GM19372 (cell line): Measurements from ENCODE around the gene RFTN1.

Experiments used
- ATAC-seq: cut with Tn5 transposase; IDR thresholded peaks from one replicate; pipeline ENCODE4 v1.9.1; 2021; ENCODE audit warnings: mild to moderate bottlenecking, low read depth, moderate library complexity; ENCODE audit not compliant: unreplicated experiment

Gene RFTN1

DNA sequence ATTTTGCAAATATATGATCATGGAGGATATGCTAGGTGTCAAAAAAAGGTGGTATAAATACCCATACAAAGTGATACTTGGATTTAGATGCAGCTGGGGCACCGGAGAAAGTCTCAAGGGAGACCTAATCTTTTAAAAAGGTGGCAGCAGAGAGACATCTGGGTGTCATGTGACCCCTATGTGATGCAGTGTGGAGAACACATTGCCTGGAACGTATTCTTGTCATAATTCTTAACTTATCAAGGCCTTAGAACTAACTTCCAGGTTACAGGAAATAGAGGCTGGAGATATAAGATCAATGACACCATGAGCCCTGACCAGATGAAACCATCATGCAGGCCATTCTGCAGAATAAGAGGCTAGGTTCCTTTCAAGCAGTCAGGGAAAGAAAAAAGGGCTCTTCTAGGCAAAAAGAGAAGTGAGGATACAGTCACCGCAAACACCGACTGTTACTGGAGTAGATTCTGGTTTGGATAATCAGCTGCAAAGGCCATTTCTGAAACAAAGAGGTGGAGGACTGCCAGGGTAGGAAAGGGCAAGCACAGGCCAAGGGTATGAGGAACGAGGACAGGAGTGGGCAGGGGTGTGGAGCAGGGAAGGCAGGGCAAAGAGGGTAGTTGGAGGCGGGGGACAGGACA, 147.9 kb downstream of the RFTN1 start:
- ATAC-seq: no peak

DNA sequence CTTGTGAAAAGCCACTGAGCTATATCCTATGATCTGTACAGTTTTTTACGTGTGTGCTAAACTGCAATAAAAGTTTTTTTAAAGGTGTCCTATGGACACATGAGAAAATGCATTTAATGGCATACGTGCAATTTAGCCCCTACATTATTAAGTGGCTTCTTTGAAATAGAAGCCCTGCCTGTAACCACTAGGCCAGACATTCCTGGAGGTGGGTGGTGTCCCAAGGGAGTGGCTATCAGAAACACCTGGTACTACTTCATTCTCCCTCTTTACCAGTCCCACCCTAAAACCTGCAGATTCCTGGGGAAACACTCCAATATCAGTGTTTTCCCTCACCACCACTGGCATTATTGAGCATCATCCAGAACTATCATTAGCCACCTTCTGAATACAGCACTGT, 148.5 kb downstream of the RFTN1 start:
- no peak for ATAC-seq

DNA sequence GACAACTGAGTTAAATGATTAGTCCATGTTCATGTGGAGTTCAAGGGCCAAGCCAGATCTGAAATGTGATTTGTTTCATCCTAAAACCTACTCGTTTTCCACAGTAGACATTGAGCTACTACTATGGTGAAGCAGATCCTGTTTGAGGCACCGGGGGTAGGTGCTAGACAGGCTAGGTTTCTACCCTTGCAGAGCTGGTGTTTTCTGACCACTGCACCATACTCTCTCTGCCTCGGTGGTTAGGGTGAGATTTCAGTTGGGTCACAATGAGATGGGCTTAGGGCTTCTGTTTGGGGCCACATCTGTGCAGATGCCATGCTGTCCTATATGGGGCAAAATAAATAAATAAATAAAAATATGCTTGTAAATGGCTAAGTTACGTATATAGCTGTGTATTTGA, 149.2 kb downstream of the RFTN1 start:
- ATAC-seq: no peak

DNA sequence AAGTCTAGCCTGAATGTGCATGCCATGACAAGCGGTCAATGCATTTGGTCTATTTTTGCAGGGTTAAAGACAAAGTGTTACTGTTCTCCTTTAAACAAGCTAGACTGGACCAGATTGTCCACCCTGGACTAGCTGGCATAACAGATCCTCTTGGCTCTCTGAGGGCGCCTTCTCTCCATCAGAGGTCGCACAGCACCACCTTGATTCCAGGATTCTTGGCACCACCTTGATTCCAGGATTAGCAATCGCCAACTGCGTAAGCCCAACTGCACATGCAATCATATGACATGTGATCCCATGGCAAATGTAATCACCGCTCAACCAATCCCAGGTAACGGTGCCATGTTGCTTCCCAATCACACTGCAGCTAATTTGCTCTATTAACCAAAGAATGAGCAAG, 149.9 kb downstream of the RFTN1 start:
- ATAC-seq: no peak

DNA sequence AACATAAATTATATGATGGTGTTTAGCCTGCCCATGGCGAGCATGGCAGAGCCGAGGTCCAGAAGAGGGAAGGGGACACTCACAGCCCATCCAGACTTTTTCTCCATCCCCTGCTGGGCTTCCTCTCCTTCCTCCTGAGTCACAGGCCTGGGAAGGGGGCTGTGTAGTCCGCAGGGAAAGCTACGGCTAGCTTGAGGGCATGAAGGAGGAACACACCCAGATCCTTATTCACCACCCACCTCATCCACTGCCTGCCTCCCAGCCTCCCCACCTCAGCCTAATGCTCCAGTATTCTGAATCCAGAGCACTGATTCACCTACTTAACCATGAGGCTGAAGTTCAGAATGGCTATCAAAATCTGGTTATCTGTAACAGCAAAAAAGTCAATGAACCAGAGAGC, 150.7 kb downstream of the RFTN1 start:
- no peak for ATAC-seq

DNA sequence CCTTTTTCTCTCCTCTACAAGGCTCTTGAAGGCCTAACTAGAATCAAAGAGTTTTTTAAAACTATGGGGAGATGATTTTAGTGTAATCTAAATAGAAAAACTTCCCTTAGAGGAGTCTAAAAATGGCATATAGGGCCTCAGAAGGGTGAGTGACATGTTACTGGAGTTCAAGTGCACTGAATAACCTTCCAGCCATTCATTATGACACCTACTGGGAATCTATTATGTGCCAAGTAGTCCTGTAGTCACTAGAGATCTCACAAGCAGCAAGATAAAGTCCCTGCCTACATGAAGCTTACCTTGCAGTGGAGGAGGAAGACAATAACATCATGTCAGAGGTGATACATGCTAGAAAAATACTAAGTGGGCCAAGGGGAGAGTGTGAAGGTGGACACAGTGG, 152.4 kb downstream of the RFTN1 start:
- no peak for ATAC-seq

DNA sequence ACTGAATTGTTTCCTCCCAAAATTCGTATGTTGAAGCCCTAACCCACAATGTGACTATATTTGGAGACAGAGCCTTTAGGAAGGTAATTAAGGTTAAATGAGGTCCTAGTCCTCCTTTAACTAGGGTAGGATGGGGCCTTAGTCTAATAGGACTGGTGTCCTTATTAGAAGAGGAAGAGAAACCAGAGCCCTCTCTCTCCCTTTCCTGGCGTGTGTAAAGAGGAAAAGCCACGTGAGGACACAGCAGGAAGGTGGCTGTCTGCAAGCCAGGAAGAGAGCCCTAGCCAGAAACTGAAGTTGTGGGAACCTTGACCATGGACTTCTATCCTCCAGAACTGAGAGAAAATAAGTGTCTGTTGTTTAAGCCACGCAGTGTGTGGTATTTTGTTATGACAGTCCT, 154.2 kb downstream of the RFTN1 start:
- ATAC-seq: no peak

DNA sequence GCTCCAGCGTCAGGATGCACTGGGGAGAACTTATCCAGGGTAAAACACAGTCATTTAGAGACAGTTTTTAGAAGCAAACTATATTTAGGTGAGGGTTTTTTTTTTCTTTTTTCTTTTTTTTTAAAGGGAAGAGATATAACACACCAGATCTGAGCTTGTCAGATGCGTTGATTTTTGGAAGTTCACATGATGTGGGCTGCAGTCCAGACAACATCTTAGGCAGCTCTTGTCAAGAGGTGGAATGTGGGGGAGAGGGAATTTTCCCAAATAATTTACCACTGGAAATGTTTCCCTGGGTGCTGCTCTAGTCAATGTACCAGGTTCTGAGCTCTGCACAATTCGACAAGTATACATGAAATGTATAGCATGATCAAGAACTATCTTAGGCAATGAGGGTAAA, 155.2 kb downstream of the RFTN1 start:
- no peak for ATAC-seq

DNA sequence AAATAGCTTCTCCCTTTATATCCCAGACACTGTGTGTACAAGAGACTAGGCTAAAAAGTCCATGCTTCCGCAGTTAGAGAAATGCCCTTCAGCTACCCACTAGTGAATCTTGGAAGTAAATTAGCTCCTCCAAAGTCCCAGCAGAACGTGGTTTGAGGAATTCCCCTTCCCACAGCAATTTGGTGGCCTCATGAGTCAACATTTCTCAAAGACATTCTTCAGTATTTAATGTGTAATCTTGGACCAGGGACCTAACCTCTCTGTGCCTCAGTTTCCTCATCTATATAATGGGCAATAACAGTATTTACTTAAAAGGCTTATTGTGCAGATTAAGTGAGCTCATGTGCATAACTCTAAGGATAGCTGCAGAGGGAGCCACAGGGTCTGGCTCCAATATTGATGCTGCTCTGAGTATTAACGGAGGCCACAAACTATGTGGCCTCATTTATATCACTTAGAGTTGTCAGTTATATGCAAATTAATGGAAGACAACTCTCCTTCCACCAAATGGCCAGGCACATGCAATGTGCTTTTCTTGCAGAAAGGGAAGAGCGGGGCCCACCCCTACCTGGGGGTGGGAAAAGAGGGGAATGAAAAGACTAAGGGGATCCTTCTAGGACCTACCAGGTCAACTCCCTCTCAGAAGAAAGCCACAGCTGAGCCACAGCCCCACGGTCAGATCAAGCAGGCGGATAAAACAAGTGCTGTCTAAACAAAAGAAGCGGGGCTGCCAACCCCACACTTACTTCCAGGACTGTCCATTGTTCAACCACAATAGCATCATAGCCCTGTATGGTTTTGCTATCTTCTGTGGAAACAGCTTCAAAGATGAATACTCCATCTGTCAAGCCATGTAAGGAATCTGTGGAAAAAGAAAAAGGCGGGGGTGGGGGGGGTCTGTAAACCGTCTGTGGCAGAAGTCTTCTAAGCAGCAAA, 156.0 kb downstream of the RFTN1 start:
- no peak for ATAC-seq

DNA sequence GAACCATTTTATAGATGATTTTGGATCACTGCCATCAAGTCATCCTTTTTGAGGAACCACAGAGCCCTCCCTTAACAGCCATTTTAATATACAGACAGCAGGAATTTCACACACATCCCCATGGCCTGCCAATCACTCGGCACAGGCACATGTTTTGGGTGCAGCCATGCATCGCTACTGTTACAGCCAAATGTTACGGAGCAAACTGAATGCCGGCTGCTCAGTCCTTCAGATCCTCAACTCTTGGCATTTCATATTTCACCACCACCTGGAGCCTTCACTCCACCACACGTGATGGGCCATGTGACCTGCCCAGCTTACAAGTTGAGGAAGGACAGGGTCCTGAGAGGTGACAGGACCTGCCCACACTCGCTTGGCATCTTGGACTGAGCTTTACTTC, 157.7 kb downstream of the RFTN1 start:
- no peak for ATAC-seq

DNA sequence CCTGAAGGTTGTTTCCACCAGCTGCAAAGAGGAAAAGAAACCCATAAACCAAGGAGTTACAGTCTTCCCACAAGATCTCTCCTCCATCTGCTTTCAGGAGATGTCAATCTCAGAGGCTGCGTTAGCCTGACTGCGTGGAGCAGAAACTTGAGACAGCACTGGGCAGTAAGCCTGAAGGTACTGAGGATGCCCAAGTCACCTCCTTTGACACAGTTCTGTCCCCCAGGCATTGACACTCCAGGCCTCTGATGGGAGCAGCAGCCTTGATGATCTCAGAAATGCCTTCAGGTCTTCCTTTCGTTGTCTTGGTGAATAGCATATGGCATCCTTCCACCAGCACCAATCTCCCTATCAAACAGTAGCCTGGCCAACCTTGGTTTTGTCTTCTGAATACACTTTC, 159.2 kb downstream of the RFTN1 start:
- ATAC-seq: no peak

DNA sequence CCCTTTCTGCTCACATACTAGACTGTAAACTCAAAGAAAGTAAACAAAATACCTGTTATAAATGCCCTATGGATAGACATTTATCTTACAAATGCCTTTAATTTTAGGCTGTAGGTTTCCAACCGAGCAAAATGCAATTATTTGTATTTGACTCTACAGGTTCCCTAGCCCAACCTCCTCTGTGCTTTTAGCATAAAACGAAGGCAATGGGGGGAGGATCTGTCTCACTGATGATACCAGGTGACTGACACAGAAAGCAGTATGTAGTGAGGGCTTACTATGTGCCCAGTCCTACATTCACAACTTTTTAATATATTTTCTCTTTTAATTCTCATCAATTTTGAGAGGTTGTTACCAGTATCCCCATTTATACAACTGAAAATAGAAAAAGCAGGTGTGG, 161.1 kb downstream of the RFTN1 start:
- ATAC-seq: no peak

DNA sequence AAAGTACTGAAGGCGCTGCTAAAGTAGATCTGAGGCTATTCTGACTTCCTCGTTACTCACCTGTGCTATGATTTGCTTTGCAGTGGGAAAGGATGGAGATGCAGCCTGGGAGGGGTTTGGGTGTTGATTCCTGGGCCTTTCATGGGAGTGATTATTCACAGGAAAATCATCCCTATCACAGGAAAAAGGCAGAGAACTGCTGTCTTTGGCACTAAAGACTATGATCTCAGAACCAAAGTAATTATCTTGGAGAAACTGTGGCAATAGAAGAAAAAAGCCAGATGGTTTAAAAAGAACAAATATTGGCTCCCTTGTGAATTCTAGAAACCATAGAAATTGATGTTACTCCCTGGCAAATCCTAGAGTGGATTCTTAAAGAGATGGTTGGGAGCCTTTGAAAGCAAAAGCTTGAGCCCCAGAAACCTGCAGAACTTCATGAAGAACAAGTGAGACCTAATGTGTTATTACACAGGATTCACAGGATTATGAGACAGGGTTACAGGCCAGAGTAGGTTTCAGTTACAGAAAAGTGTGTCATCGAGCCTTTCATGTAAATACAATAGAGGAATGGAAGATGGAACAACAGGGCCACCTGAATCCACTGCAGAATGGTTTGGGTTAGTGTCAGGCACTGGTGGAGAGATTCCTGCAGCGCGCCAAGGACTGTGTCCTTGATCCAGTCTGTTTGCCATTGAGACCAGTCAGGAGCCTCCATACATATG, 162.7 kb downstream of the RFTN1 start:
- no peak for ATAC-seq

DNA sequence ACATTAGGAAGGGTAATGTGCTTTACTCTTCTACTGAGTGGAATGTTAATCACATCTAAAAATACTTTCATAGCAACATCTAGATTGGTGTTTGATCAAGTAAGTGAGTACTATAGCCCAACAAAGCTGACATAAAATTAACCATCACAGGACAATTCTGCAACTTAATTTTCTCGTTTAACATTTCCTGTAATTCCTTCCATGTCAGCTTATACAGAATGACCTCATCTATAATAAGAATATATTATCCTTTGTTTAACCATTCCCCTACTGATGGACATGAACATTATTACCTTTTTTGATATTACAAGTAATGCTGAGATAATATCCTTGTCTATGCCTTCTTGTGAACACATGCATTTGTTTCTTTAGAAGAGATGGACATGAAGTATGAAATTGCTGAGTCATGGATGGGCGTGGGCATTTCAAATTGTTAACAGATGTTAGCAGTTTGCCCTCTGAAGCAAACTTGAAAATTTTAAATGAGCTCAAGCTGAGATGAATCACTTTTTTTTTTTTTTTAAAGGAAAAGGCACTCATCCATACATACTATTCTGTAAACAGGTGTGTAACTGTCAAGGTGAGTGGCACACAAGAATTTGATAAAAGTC, 163.4 kb downstream of the RFTN1 start:
- ATAC-seq: no peak

DNA sequence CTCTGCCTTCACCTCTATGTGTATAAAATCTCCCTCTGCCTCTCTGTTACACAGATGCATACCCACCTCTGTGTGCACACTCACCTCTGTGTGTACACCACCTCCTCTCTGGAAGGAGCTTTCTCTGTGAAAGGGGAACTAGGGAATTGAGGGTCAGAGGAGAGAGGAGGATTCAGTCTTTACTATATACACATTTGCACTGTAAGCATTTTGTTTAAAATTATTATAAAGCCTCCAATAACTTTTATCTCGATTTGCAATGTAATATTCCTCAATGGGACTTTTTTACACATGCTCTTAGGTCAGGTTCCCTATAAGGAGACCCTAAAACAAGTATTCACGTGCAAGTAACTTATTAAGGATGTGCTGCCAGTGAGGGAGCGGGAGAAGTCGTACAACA, 166.0 kb downstream of the RFTN1 start:
- no peak for ATAC-seq

DNA sequence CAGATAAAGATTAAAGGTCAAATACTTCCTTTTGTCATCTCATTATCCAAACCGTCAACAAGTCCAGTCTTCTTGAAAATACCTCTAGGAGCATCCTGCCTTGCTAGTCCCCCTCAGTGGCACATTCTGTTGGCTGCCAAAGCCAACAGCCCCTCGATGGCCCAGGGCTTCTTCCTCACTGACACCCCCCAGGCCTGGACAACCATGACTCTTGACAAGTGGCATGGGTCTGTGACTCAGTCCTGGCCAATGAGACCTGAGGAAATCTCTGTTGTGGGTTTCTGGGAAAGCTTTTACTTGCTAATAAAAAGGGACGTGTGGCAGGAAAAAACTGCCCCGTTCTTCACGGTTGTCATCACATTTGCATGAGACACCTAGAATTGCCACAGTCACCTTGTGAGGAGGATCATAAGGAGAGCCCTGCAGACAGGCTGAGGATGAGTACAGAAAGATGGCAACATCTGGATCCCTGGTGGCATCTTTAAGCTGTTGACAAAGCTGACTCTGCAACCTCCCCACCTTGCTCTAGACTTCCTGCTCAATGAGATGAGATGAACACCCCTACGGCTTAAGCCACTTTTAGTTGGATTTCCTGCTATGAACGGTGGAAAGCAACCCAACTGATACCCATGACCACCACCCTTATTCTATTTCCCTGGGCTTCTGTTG, 167.0 kb downstream of the RFTN1 start:
- ATAC-seq: no peak

DNA sequence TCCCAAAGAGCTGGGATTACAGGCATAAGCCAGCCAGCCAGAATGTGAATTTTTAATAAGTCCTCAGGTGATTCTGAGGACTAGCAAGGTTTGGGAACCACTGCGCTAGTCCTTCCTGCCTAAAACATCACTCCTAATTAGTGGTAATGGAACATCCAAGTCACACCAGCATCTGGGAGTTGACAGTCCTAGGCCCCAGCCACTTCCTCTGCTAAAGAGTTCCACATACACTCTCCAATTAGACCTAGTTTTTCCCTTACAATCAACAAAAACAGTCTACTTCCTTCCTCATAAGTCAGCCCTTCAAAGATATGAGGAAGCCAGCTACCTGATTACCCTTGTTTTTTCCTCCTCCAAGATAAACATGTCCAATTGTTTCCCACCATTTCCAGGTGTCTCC, 170.4 kb downstream of the RFTN1 start:
- no peak for ATAC-seq

DNA sequence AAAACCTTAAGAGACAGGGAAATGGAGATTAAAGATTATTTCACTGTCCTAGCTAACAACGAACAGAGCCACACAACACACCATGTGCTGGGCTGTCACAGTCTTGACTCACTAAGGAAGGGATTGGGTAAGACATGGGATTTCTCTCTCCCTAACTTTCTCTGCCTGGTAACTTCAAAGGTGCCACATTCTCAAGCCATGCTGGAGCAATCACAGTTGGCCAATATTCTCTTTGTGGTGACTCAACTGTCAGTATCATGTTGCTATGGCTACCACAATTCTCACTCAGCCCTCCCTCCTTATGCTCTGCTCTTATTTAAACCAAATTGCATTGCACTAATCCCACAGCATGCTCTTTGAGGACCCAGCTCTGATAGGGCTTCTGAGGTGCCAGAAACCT, 174.5 kb downstream of the RFTN1 start:
- no peak for ATAC-seq

DNA sequence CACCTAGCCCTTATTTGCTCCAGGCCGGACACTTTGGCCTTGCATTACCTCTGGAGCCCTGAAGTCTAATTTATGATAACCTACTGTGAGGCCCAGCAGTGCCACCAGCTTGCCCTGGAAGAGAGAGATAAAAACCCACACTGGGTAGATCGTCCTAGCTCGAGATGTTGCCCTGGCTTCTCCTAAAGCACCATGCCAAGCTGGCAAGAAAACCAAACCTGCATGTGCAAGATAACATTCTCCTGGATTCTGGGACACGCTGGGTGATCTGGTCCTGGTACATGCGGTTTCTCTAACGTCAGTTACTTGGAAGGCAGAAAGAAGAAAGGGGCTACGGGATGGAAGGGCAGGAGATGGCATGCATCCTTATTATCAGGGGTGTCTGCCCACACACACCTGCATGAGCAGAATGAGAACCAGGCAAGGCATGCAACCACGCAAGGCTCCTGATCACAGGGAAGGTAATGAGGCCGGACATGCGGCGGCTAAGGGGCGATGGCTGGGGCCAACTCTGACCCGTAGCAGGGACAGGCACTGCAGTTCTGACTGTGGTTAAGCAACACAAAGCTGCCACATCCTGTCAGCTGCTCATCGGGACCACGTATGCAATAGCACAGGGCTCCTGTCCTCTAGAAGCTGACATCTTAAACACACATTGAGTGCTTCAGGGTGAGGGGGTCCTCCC, 175.5 kb downstream of the RFTN1 start:
- ATAC-seq: no peak

DNA sequence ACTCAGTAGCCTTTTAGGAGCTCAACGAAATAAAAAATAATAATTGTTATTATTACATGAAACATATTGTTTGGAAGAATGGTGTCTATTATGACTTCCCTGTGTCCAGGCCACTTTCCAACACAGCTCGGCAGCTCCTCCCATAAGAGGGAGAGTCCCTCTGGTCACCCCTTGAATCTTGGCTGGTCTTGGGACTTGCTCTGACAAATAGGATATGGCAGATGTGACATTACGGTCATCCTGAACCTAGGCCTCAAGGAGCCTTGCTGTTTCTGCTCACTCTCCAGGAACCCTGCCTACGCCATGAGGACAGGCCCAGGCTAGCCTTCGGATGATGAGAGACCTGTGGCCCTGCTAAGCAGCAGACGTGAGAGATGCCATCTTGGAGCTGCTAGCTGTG, 176.7 kb downstream of the RFTN1 start:
- no peak for ATAC-seq
